Daoy (cell line): ENCODE measurements around the gene GAS2L2. TPM values are rescaled to one million over a fixed set of nuclear protein-coding genes. Genes with fewer than 3 reads are reported as not detected.
"Not testable (repeated sequence)": the region's sequence is repeated elsewhere in the genome, so short reads cannot be mapped to it uniquely, and the experiment has no call there.

Experiments
- DNase-seq: peaks from one replicate; pipeline ENCODE4 v3.0.0-alpha.2; 2015; ENCODE audit warnings: low read depth
- total RNA-seq: library from RNA; depleted of rRNA; stranded (reverse); fragments of >200 nt; shearing (Covaris generic); gene quantifications from 2 replicates; pipeline ENCODE4 v1.2.3, GENCODE V29; 2014

Gene GAS2L2
- total RNA-seq, 1 experiment from 2014 or later, result not detected

GRCh38 chr17:35773679-35774425 lies 20.8 kb upstream of the GAS2L2 start:
- no peak for DNase-seq

DNA sequence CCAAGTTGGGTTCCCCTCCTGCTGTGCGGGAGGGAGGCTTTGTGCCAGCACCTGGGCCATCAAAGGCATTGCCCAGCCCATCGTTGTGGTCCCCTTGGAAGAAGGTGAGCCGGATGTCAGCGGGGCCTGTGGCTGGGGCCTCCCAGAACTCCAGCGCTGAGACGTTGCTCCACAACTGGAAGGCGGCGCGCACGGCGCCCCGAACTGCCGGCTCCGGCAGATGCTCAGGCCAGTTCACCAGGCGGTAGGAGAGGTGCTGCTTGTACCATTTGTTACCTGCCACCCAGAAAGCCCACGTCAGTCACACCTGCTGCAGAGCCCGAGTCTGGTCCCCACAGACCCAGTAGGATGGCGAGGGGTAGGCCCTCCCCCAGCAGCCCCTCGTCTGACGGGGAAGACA lies 20.1 kb upstream of the GAS2L2 start:
- no peak for DNase-seq

- no peak for DNase-seq
These were observed 17.0 kb upstream of the GAS2L2 start for GRCh38 chr17:35769895-35770486.

- DNase-seq, result no peak
These were observed 15.8 kb upstream of the GAS2L2 start for GRCh38 chr17:35768797-35769196.

- DNase-seq, result no peak
These were observed 14.0 kb upstream of the GAS2L2 start for GRCh38 chr17:35766903-35767510.

DNA sequence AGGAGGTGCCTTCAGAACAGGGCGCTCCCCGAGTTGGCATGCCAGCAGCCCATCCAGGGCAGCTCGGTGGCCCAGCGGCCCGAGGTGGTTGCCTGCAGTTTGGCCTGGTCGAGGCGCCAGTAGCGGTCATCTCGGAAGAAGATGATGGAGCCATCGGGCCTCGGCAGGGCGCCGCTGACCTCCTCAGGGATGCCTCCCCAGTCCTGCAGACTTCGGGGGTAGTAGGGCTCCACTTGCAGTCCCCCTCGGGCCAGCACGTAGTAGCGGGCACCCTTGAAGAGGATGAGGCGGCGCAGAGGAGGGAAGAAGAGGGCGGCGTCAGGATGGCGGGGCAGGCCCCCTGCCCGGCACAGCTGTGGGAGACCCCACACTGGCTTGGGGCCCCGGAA lies 13.4 kb upstream of the GAS2L2 start:
- no peak for DNase-seq

DNA sequence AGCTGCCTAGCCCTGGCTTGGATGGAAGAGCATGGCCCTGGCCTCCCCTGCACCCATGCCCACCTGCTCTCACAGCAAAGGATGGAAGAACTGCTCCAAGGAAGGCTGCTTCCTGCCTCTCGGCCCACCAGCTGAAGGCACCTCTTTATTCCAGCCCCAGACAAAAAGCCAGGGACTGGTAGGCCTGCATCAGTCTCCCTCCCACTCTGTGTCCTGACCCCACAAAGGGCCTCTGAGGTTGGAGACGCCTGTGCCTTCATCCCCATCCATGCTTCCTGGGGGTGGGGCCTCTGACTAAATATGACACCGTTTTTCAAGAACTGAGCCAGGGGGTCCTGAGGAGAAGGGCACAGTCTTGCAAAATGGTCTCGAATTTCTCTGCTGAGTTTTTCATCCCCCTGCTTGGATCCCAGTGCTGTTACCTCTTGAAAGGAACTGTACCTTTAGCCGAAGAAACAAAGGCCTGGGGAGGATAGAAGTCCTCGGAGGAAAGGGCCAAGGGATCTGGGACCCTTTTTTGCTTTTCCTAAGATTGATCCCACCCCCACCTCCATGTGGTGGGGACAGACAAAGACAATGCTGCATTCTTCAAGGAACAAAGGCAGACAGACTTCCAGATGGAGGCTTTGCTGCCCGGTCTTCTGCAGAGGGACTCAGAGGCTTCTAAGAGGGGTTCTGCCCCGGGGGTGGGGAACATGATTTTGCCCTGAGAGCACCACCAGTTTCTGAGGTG lies 12.9 kb upstream of the GAS2L2 start:
- DNase-seq, result no peak

- no peak for DNase-seq
These were observed 12.2 kb upstream of the GAS2L2 start for GRCh38 chr17:35765086-35765710.

GRCh38 chr17:35764123-35764991 lies 11.3 kb upstream of the GAS2L2 start:
- peak; percentile 92 for DNase-seq

DNA sequence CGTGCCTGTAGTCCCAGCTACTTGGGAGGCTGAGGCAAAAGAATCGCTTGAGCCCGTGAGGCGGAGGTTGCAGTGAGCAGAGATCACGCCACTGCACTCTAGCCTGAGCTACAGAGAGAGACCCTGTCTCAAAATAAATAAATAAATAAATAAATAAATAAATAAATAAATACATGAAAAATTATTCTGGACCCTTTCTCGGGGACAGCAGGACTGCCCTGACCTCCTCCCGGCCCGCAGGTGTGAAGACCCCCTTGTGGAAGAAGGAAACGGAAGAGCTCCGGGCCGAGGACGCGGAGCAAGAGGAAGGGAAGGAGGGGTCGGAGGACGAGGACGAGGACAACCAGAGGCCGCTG lies 10.7 kb upstream of the GAS2L2 start:
- no peak for DNase-seq

GRCh38 chr17:35761601-35762000 lies 8.6 kb upstream of the GAS2L2 start:
- no peak for DNase-seq

GRCh38 chr17:35760587-35760986 lies 7.5 kb upstream of the GAS2L2 start, which contains the start of gene C17orf50:
Gene C17orf50, plus strand, starts transcription at chr17:35760887. Its CDS starts 55 bp downstream, at chr17:35760942.
- DNase-seq, result no peak

GRCh38 chr17:35757243-35757642 lies 4.2 kb upstream of the GAS2L2 start:
- no peak for DNase-seq

- no peak for DNase-seq
These were observed 568 bp downstream of the GAS2L2 start for GRCh38 chr17:35752471-35752870.

DNA sequence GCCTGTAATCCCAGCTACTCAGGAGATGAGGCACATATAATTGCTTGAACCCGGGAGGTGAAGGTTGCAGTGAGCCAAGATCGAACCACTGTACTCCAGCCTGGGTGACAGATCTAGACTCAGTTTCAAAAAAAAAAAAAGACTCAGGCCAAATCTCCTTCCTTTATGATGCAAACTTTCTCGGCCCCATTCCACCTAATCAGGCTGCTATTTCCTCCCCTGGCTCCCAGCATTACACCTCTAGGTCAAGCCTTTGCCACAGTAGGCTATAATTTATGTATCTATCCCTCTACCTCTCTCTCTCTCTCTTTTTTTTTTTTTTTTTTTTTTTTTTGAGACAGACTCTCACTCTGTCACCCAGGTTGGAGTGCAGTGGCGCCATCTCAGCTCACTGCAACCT lies 1.5 kb downstream of the GAS2L2 start:
- not testable (repeated sequence) for DNase-seq

- no peak for DNase-seq
These were observed 2.3 kb downstream of the GAS2L2 start for GRCh38 chr17:35750526-35751395.

- no peak for DNase-seq
These were observed 3.3 kb downstream of the GAS2L2 start for GRCh38 chr17:35749560-35750412.

- DNase-seq, result no peak
These were observed 4.1 kb downstream of the GAS2L2 start for GRCh38 chr17:35748979-35749378.

DNA sequence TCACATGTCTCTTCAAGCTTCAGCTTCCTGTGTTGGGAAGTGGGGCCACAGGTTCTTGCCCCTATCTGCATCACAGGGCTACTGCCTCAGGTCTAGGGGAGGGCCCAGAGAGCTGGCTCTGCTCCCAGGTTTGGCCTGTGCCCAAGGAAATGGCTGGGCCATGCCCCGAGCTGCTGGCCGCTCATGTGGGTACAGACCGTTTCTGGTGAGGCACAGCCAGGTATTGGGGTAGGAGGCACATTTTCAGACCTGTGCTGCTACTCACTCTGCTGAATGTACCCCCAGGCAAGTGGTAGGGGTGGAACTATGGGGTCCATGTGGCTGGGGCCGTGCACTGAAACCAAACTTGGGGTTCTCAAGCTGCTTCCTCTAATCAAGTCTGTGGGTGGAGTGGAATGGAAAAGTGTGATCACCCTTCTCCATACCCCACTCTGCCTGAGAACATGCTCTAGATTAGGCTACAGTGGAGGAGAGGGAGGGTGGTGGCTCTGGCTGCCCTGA lies 4.6 kb downstream of the GAS2L2 start:
- no peak for DNase-seq
